ENCODE measurements around the gene ADO. TPM values are rescaled to one million over a fixed set of nuclear protein-coding genes. Genes with fewer than 3 reads are reported as not detected.

Gene ADO
- total and polyA plus RNA-seq, 10 donors = 9.0 to 21.2 (median 18.2) TPM

DNA sequence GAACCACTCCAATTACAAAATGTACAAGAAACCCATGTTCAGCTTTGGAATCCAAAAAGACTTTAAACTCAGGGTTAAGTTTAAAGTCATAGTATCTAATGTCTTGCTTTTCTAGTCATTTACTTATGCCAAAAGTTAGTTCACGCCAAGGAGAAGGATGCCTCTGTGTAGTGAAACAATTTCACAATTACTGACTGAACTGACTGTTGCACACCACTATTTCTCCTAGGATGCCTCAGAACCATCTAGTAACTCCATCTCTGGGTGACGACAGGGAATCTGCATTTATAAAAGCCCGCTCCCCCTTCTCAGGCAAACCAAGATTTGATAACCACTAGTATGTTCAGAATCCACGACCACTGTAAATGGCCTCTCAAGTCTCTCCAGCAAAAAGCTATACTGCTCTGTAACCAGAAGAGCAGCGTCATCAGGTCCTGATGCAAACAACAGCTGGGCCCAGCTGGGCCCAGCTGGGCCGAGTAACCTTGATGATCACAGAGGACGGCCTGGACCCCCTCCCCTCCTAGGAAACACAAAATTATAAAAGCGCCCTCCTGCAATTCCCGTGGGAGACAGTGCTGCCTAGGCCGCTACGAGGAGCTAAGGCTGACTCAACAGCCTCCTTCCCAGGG is 680 bp upstream of the ADO start:
- H3K27ac ChIP-seq = peak overlapping the region; percentile 92 to 99 (median 98)
- H3K4me1 ChIP-seq = peaks cover 19 to 50% (median 41%) of the 10 kb centered on the region in 6 donors
- DNase-seq = no peak
- peaks cover 0 to 8% (median 0%) of the 10 kb centered on the region in 6 donors for H3K36me3 ChIP-seq
- H3K9me3 ChIP-seq = no peaks in the 10 kb centered on the region
- 35 to 46% (median 42%) methylated on average over 9 to 11 of the region's 11 CpGs for WGBS, 5 donors
- intact Hi-C loops (cut with DNase I; ENCODE audit: low total_unique reads) = no loop called here
- TF ChIP-seq, protein P1, sequence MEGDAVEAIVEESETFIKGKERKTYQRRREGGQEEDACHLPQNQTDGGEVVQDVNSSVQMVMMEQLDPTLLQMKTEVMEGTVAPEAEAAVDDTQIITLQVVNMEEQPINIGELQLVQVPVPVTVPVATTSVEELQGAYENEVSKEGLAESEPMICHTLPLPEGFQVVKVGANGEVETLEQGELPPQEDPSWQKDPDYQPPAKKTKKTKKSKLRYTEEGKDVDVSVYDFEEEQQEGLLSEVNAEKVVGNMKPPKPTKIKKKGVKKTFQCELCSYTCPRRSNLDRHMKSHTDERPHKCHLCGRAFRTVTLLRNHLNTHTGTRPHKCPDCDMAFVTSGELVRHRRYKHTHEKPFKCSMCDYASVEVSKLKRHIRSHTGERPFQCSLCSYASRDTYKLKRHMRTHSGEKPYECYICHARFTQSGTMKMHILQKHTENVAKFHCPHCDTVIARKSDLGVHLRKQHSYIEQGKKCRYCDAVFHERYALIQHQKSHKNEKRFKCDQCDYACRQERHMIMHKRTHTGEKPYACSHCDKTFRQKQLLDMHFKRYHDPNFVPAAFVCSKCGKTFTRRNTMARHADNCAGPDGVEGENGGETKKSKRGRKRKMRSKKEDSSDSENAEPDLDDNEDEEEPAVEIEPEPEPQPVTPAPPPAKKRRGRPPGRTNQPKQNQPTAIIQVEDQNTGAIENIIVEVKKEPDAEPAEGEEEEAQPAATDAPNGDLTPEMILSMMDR (IDR thresholded peaks at IDR 0.05 in 8 of 11, conservative IDR thresholded peaks at IDR 0.05 in 3 of 11) = no peak
- no peak for TF ChIP-seq POLR2A (IDR thresholded peaks at IDR 0.05)
- no peak for TF ChIP-seq POLR2AphosphoS5 (IDR thresholded peaks at IDR 0.05)
- H3K4me3 ChIP-seq = peak overlapping the region; percentile 84 to 95 (median 88)
- H3K27me3 ChIP-seq (replicated peaks in 1 of 7) = no peaks in the 10 kb centered on the region

DNA sequence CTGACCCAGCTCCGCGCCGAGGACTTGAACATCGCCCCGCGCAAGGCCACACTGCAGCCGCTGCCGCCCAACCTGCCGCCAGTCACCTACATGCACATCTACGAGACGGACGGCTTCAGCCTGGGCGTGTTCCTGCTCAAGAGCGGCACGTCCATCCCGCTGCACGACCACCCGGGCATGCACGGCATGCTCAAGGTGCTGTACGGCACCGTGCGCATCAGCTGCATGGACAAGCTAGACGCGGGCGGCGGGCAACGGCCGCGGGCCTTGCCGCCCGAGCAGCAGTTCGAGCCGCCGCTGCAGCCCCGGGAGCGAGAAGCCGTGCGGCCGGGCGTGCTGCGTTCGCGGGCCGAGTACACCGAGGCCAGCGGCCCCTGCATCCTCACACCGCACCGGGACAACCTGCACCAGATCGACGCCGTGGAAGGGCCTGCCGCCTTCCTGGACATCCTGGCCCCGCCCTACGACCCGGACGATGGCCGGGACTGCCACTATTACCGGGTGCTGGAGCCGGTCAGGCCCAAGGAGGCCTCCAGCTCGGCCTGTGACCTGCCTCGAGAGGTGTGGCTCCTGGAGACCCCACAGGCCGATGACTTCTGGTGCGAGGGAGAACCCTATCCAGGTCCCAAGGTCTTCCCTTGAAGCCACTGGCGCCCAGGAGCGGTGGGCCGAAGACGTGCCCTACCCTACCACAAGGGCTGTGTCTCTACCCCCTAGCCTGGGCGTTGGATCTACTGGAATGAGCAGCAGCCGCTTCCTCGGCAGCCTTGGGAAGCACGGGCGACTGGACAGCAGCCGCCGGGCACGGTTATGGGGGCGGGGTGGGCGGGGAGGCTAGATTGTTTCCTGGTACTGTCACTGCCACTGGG is 945 bp downstream of the ADO start:
- H3K4me1 ChIP-seq = peaks cover 19 to 66% (median 42%) of the 10 kb centered on the region in 6 donors
- 2 to 29% (median 6%) methylated on average over 15 to 77 of the region's 77 CpGs for WGBS, 5 donors
- TF ChIP-seq POLR2A (IDR thresholded peaks at IDR 0.05) (no peak), POLR2AphosphoS5 (IDR thresholded peaks at IDR 0.05) (peak in 1 of 3 donors; percentile 7)
- TF ChIP-seq, protein P1 (IDR thresholded peaks at IDR 0.05 in 8 of 11, conservative IDR thresholded peaks at IDR 0.05 in 3 of 11) = no peak
- H3K36me3 ChIP-seq = peaks cover 0 to 14% (median 0%) of the 10 kb centered on the region in 6 donors
- no peaks in the 10 kb centered on the region for H3K27me3 ChIP-seq (replicated peaks in 1 of 7)
- peak; percentile 93 for DNase-seq
- peak overlapping the region; percentile 92 to 99 (median 98) for H3K27ac ChIP-seq
- intact Hi-C loops (cut with DNase I; ENCODE audit: low total_unique reads) = no loop called here
- peak overlapping the region; percentile 84 to 95 (median 88) for H3K4me3 ChIP-seq
- H3K9me3 ChIP-seq = no peaks in the 10 kb centered on the region

DNA sequence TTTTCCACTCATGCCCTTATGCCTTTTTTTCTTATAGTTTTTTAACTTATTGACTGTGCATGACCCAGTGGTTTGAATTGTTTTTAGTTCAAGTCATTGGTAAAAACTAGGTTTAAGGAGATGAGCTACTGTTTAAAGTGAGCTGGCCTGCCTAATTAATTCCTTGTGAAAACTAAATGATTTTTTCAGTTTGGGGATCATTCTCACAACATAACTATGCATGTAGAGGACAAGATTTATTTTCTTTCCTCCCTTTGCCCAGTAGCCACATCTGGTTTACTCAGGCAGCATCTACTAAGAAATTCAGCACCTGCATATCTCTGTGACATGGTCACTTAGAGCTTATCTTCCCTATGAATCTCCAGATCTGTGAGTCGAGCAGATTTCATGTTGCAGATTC is 1.7 kb downstream of the ADO start:
- 15 to 37% (median 24%) methylated on average over 1 of the region's 1 CpG for WGBS, 5 donors
- H3K27ac ChIP-seq = peak overlapping the region in 5 of 8 donors; percentile 95 to 98 (median 98)
- no peaks in the 10 kb centered on the region for H3K27me3 ChIP-seq (replicated peaks in 1 of 7)
- no peak for TF ChIP-seq POLR2AphosphoS5 (IDR thresholded peaks at IDR 0.05)
- TF ChIP-seq, protein P1 (IDR thresholded peaks at IDR 0.05 in 8 of 11, conservative IDR thresholded peaks at IDR 0.05 in 3 of 11) = no peak
- no peak for TF ChIP-seq POLR2A (IDR thresholded peaks at IDR 0.05)
- H3K4me1 ChIP-seq = peaks cover 19 to 74% (median 42%) of the 10 kb centered on the region in 6 donors
- H3K36me3 ChIP-seq = peaks cover 0 to 14% (median 0%) of the 10 kb centered on the region in 6 donors
- DNase-seq = no peak
- no peaks in the 10 kb centered on the region for H3K9me3 ChIP-seq
- intact Hi-C loops (cut with DNase I; ENCODE audit: low total_unique reads) = no loop called here
- H3K4me3 ChIP-seq = peak overlapping the region in 7 of 8 donors; percentile 84 to 95 (median 88)
